H9 (cell line): ENCODE data around the gene ASH1L. TPM values are rescaled to one million over a fixed set of nuclear protein-coding genes. Genes with fewer than 3 reads are reported as not detected.
"Not testable (repeated sequence)": the region's sequence is repeated elsewhere in the genome, so short reads cannot be mapped to it uniquely, and the experiment has no call there.

Experiments used
- DNase-seq: peaks from one replicate; pipeline ENCODE4 v3.0.0-alpha.2; 2017
- H2AFZ ChIP-seq: one replicate; pipeline ENCODE4 v1.6.1; 2013; ENCODE audit warnings: mild to moderate bottlenecking, low read length, control low read depth, moderate library complexity
- H2AK5ac ChIP-seq: 2 replicates; pipeline ENCODE4 v1.6.1; 2013; ENCODE audit warnings: low read length, control low read depth, mixed read lengths; ENCODE audit not compliant: insufficient read length
- H2BK120ac ChIP-seq: one replicate; pipeline ENCODE4 v1.6.1; 2013; ENCODE audit warnings: low read depth, mild to moderate bottlenecking, low read length, control low read depth, inconsistent platforms; ENCODE audit not compliant: poor library complexity, severe bottlenecking
- H2BK12ac ChIP-seq: 2 replicates; pipeline ENCODE4 v1.6.1; 2013; ENCODE audit warnings: low read length, control low read depth, mixed read lengths, low read depth; ENCODE audit not compliant: insufficient read length
- H2BK15ac ChIP-seq: 2 replicates; pipeline ENCODE4 v1.6.1; 2013; ENCODE audit warnings: low read depth, low read length, control low read depth
- H2BK20ac ChIP-seq: one replicate; pipeline ENCODE4 v1.6.1; 2013; ENCODE audit warnings: low read depth, mild to moderate bottlenecking, low read length, control low read depth, inconsistent platforms; ENCODE audit not compliant: poor library complexity, severe bottlenecking
- H2BK5ac ChIP-seq: 2 replicates; pipeline ENCODE4 v1.6.1; 2013; ENCODE audit warnings: low read length, control low read depth, mixed read lengths; ENCODE audit not compliant: insufficient read length
- H3K14ac ChIP-seq: 2 replicates; pipeline ENCODE4 v1.6.1; 2013; ENCODE audit warnings: low read length, control low read depth; ENCODE audit not compliant: insufficient read depth
- H3K18ac ChIP-seq: 2 replicates; pipeline ENCODE4 v1.6.1; 2013; ENCODE audit warnings: low read depth, mild to moderate bottlenecking, mixed read lengths, low read length, control low read depth; ENCODE audit not compliant: insufficient read length
- H3K23ac ChIP-seq: 2 replicates; pipeline ENCODE4 v1.6.1; 2013; ENCODE audit warnings: low read length, control low read depth, mixed read lengths, low read depth; ENCODE audit not compliant: insufficient read length
- H3K23me2 ChIP-seq: 2 replicates; pipeline ENCODE4 v1.6.1; 2013; ENCODE audit warnings: low read depth, mild to moderate bottlenecking, mixed read lengths, low read length, control low read depth; ENCODE audit not compliant: insufficient read length, poor library complexity, severe bottlenecking
- H3K27ac ChIP-seq: 2 replicates; pipeline ENCODE4 v1.5.1; 2013; ENCODE audit warnings: low read length, control low read depth, mixed read lengths, low read depth; ENCODE audit not compliant: insufficient read length
- H3K27me3 ChIP-seq: 2 replicates; pipeline ENCODE4 v1.6.1; 2013; ENCODE audit warnings: low read length, control low read depth, inconsistent platforms; ENCODE audit not compliant: insufficient read depth
- H3K4ac ChIP-seq: 2 replicates; pipeline ENCODE4 v1.6.1; 2013; ENCODE audit warnings: low read depth, mild to moderate bottlenecking, control low read depth, inconsistent platforms, low read length, moderate library complexity
- H3K4me1 ChIP-seq: 2 replicates; pipeline ENCODE4 v1.6.1; 2013; ENCODE audit warnings: low read length, control low read depth, inconsistent platforms; ENCODE audit not compliant: insufficient read depth
- H3K4me2 ChIP-seq: 2 replicates; pipeline ENCODE4 v1.6.1; 2013; ENCODE audit warnings: low read length, control low read depth, mixed read lengths; ENCODE audit not compliant: insufficient read length, insufficient read depth
- H3K56ac ChIP-seq: 2 replicates; pipeline ENCODE4 v1.6.1; 2013; ENCODE audit warnings: low read depth, mild to moderate bottlenecking, mixed read lengths, low read length, control low read depth; ENCODE audit not compliant: insufficient read length
- H3K79me1 ChIP-seq: 2 replicates; pipeline ENCODE4 v1.6.1; 2013; ENCODE audit warnings: low read depth, mild to moderate bottlenecking, moderate library complexity, low read length, control low read depth, inconsistent platforms; ENCODE audit not compliant: insufficient read depth, poor library complexity, severe bottlenecking
- H3K79me2 ChIP-seq: 2 replicates; pipeline ENCODE4 v1.6.1; 2013; ENCODE audit warnings: low read length, control low read depth, inconsistent platforms; ENCODE audit not compliant: insufficient read depth
- H3K9ac ChIP-seq: 2 replicates; pipeline ENCODE4 v1.6.1; 2013; ENCODE audit warnings: low read length, control low read depth, mixed read lengths; ENCODE audit not compliant: insufficient read length; ENCODE audit errors: extremely low read depth
- H3K9me3 ChIP-seq: one replicate; pipeline ENCODE4 v1.6.1; 2013; ENCODE audit warnings: low read depth, low read length, inconsistent platforms; ENCODE audit not compliant: control insufficient read depth
- H3T11ph ChIP-seq: one replicate; pipeline ENCODE4 v1.6.1; 2013; ENCODE audit warnings: mild to moderate bottlenecking, low read length, control low read depth, inconsistent platforms
- H4K20me1 ChIP-seq: one replicate; pipeline ENCODE4 v1.6.1; 2013; ENCODE audit not compliant: control insufficient read depth, insufficient read length, insufficient read depth
- H4K5ac ChIP-seq: 2 replicates; pipeline ENCODE4 v1.6.1; 2013; ENCODE audit warnings: low read depth, mild to moderate bottlenecking, mixed read lengths, low read length, control low read depth; ENCODE audit not compliant: insufficient read length
- H4K8ac ChIP-seq: replicated peaks from 2 replicates; pipeline ENCODE4 v1.6.1; 2013; ENCODE audit warnings: low read length, control low read depth, mixed read lengths, low read depth; ENCODE audit not compliant: insufficient read length
- H4K91ac ChIP-seq: 2 replicates; pipeline ENCODE4 v1.6.1; 2013; ENCODE audit warnings: low read depth, mild to moderate bottlenecking, moderate library complexity, mixed read lengths, low read length, control low read depth; ENCODE audit not compliant: insufficient read length
- H3K27ac Mint-ChIP-seq, 3 experiments: 2 replicates in 2 of 3; 3 replicates in 1 of 3; pipeline ENCODE4 v1.8.0; 2020 to 2021; ENCODE audit warnings: mixed read lengths in 3 of 3, mild to moderate bottlenecking in 1 of 3, moderate library complexity in 1 of 3
- H3K27me3 Mint-ChIP-seq: 2 replicates; pipeline ENCODE4 v1.8.0; 2021; ENCODE audit warnings: low read depth, mild to moderate bottlenecking, moderate library complexity, mixed read lengths
- H3K36me3 Mint-ChIP-seq, 3 experiments: 2 replicates in 2 of 3; 3 replicates in 1 of 3; pipeline ENCODE4 v1.8.0; 2020 to 2021; ENCODE audit warnings: low read depth in 3 of 3, mixed read lengths in 3 of 3; ENCODE audit not compliant: insufficient read depth in 1 of 3
- H3K4me1 Mint-ChIP-seq, 2 experiments: 2 replicates each; pipeline ENCODE4 v1.8.0; 2020; ENCODE audit warnings: mixed read lengths in 2 of 2
- H3K4me3 Mint-ChIP-seq, 2 experiments: 2 replicates in 1 of 2; 3 replicates in 1 of 2; pipeline ENCODE4 v1.8.0; 2020 to 2021; ENCODE audit warnings: mild to moderate bottlenecking in 2 of 2, mixed read lengths in 2 of 2, moderate library complexity in 1 of 2
- H3K9me3 Mint-ChIP-seq, 2 experiments: 2 replicates in 1 of 2; 3 replicates in 1 of 2; pipeline ENCODE4 v1.8.0; 2020; ENCODE audit warnings: mild to moderate bottlenecking in 2 of 2, mixed read lengths in 2 of 2, moderate library complexity in 1 of 2
- WGBS: extraction: QIAGEN DNeasy Blood & Tissue Kit; methylation state at CpG from one replicate; pipeline ENCODE4 v1.1.7; 2013; ENCODE audit warnings: missing lambda C conversion rate, low lambda C conversion rate, mixed read lengths; ENCODE audit not compliant: insufficient read length; ENCODE audit errors: extremely low coverage; 5-methylcytosine and 5-hydroxymethylcytosine counted together
- total RNA-seq: library from RNA; stranded (reverse); gene quantifications from 2 replicates; pipeline ENCODE4 v1.2.1, GENCODE V29; 2021

The ASH1L gene
- total RNA-seq, 1 experiment from 2014 or later, result 32.8 TPM

DNA sequence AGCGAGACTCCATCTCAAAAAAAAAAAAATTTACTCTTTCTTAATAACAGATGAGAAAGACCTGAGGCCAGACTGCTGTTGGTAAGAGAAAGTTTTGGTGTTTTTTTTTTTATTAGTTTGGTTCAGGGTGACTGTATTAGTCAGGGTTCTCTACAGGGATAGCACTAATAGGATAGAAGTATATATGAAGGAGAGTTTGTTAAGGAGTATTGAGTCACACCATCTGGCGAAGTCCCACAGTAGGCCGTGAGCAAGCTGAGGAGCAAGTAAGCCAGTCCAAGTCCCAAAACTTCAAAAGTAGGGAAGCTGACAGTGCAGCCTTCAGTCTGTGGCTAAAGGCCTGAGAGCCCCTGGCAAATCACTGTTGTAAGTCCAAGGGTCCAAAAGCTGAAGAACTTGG, 26.7 kb upstream of the ASH1L start:
- H3K36me3 Mint-ChIP-seq, H3K79me1 ChIP-seq, H3K4me1 ChIP-seq, H3K4ac ChIP-seq, H3T11ph ChIP-seq, H3K27me3 Mint-ChIP-seq, H3K9me3 ChIP-seq, H4K8ac ChIP-seq, H2BK12ac ChIP-seq, H3K9me3 Mint-ChIP-seq, H2AFZ ChIP-seq, H2BK5ac ChIP-seq, DNase-seq, H3K27ac ChIP-seq, H3K27me3 ChIP-seq, H3K23me2 ChIP-seq, H3K9ac ChIP-seq, H3K4me2 ChIP-seq, H3K23ac ChIP-seq, H2BK120ac ChIP-seq, H4K91ac ChIP-seq, H2AK5ac ChIP-seq, H3K56ac ChIP-seq, H3K79me2 ChIP-seq, H3K27ac Mint-ChIP-seq, H2BK15ac ChIP-seq, H3K4me3 Mint-ChIP-seq, H2BK20ac ChIP-seq, H3K14ac ChIP-seq, H4K5ac ChIP-seq, H3K18ac ChIP-seq, H4K20me1 ChIP-seq: not testable (repeated sequence)
- peaks cover 12 to 17% of the 10 kb centered on the region in 2 experiments for H3K4me1 Mint-ChIP-seq
- WGBS, result no CpG with 5 or more reads among the region's 3 CpGs

DNA sequence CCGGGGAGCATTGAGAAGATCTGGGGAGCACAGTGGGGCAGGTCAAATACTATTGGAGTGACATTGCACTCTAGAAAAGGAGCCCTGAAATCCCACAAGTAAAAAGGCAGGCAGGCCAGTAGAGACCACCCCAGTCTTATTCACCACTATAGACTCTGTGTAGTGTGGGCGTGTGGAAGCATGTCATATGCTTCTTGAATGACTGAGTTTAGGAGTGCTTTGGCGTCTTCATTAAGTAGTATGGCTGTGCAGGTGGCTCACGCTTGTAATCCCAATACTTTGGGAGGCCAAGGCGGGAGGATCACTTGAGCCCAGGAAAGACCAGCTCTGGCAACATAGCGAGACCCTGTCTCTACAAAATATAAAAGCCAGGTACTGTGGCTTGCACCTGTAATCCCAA, 21.2 kb upstream of the ASH1L start:
- H4K8ac ChIP-seq, H3K27ac Mint-ChIP-seq, DNase-seq, H2BK5ac ChIP-seq, H3K27me3 ChIP-seq, H3K14ac ChIP-seq, H3K36me3 Mint-ChIP-seq, H3K4me3 Mint-ChIP-seq, H3K23ac ChIP-seq, H3K27me3 Mint-ChIP-seq, H3K9me3 ChIP-seq, H3K4ac ChIP-seq, H3K4me1 Mint-ChIP-seq, H3T11ph ChIP-seq, H4K20me1 ChIP-seq, H4K91ac ChIP-seq, H3K23me2 ChIP-seq, H3K79me2 ChIP-seq, H4K5ac ChIP-seq, H2BK12ac ChIP-seq, H3K27ac ChIP-seq, H2AK5ac ChIP-seq, H3K79me1 ChIP-seq, H2BK15ac ChIP-seq, H3K9me3 Mint-ChIP-seq, H2BK120ac ChIP-seq, H2BK20ac ChIP-seq, H3K4me1 ChIP-seq, H3K18ac ChIP-seq, H2AFZ ChIP-seq, H3K4me2 ChIP-seq, H3K9ac ChIP-seq, H3K56ac ChIP-seq: not testable (repeated sequence)
- no CpG with 5 or more reads among the region's 6 CpGs for WGBS
